ENCODE measurements around the gene AOPEP.

DNA sequence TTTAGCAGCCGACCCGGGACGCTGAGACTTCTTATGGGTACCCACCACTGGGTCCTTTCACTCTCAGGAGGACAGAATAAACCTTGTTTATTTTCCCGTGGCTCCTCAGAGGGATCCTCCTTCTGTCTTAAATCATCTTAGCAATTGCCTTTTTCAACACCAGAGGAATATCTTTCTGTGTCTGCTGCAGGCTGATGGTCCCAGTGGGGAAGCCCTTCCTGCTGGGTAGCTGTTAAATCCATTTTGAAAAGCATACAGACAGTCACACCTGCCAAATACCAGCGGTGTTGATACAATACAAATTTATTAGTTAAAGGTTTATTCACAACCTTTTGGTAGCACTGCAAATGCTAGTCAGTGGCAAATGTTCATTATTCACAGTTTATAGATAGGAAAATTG lies 222.9 kb downstream of the AOPEP start:
- TF ChIP-seq, protein P1, sequence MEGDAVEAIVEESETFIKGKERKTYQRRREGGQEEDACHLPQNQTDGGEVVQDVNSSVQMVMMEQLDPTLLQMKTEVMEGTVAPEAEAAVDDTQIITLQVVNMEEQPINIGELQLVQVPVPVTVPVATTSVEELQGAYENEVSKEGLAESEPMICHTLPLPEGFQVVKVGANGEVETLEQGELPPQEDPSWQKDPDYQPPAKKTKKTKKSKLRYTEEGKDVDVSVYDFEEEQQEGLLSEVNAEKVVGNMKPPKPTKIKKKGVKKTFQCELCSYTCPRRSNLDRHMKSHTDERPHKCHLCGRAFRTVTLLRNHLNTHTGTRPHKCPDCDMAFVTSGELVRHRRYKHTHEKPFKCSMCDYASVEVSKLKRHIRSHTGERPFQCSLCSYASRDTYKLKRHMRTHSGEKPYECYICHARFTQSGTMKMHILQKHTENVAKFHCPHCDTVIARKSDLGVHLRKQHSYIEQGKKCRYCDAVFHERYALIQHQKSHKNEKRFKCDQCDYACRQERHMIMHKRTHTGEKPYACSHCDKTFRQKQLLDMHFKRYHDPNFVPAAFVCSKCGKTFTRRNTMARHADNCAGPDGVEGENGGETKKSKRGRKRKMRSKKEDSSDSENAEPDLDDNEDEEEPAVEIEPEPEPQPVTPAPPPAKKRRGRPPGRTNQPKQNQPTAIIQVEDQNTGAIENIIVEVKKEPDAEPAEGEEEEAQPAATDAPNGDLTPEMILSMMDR (IDR thresholded peaks at IDR 0.05; ENCODE audit: low read depth, low read length): no peak
- no peak for TF ChIP-seq EZH2phosphoT487 (IDR thresholded peaks at IDR 0.05; ENCODE audit: low read depth)

Measured in OCI-LY3 (cell line).